ENCODE data around the gene ABI1.

DNA sequence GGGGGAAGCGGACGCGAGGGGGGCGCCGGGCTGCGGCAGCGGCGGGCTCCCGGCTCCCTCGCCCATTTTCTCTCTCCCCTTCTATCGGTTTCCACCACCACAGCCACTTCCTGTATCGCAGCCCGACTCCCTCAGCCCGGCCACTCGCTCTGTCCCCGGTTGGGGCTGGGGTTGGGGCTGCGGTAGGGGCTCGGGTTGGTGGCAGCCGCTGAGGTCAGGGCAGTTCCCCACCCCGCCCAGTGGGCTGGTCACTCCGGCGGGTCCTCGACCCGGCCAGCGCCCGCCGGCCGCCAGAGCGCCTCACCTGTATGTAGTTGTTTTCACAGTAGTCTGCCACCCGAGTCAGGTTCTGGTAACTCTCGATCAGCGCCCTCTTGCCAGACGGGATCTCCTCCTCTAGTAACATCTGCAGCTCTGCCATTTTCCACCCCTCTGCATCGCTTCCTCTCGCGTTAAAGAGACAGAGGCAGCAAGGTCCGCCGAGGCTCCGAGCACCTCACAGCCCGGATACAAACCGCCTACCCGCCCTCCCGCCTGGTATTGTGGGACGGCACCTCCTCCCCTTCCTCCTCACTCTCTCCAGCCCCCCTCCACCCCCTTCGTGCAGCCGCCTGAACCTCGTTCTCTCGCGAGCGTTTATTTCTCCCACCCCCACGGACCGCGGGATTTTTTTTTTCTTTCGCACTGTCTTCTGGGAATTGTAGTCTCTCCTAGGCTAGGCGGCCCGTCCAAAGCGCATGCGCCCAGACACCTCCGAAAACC is at the start of gene ABI1:
- TF ChIP-seq, protein P1, sequence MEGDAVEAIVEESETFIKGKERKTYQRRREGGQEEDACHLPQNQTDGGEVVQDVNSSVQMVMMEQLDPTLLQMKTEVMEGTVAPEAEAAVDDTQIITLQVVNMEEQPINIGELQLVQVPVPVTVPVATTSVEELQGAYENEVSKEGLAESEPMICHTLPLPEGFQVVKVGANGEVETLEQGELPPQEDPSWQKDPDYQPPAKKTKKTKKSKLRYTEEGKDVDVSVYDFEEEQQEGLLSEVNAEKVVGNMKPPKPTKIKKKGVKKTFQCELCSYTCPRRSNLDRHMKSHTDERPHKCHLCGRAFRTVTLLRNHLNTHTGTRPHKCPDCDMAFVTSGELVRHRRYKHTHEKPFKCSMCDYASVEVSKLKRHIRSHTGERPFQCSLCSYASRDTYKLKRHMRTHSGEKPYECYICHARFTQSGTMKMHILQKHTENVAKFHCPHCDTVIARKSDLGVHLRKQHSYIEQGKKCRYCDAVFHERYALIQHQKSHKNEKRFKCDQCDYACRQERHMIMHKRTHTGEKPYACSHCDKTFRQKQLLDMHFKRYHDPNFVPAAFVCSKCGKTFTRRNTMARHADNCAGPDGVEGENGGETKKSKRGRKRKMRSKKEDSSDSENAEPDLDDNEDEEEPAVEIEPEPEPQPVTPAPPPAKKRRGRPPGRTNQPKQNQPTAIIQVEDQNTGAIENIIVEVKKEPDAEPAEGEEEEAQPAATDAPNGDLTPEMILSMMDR (IDR thresholded peaks at IDR 0.05; ENCODE audit: low read length), result no peak
- TF ChIP-seq EZH2 (IDR thresholded peaks at IDR 0.05; ENCODE audit: borderline replicate concordance, low read length), result no peak
